HG02763 (cell line): ENCODE results near the gene CDK5RAP2.
"Not testable (repeated sequence)": the region's sequence is repeated elsewhere in the genome, so short reads cannot be mapped to it uniquely, and the experiment has no call there.

Source experiments
- ATAC-seq: cut with Tn5 transposase; IDR thresholded peaks from one replicate; pipeline ENCODE4 v1.9.1; 2021; ENCODE audit warnings: mild to moderate bottlenecking, moderate library complexity; ENCODE audit not compliant: unreplicated experiment

Gene CDK5RAP2

DNA sequence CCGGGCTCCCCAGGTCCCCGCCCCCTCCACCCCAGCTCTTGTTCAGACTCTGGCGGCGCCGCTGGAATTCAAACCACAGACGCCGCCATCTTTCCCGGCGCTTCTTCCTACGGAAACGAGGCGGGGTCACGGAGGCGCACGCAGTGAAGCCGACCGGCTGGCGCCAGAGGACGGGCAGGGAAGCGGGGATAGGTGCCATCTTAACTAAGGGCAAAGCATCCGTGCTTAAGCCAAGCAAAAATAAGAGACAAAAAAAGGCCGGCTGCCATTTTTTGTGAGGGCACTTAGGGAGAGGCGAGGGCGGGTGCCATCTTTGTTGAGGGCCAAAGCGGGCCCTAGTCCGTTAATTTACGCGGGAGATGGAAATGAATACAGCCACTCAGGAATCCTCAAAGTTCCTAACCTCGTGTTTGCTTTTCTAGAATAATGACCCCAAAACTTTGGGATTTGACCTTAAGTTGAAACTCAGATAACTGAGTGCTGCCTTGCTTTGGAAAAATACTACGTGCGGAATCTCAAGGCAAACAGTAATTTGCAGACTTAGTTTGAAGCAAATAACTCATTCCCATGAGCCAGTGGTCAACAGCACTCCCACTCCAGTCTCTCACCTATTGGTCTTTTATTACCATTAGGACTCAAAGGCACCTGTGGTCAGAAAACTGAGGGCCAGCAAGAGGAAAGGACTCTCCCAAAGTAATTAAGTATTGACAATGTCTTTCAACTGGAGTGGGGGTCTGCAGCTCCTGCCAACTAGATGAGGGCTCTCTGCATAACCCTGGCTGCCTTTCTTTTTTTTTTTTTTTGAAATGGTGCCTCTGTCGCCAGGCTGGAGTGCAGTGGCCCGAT lies at the start of gene CDK5RAP2:
CDK5RAP2 (minus strand) TSS at position 117 of the 846 bp plus-strand sequence. CDS start 189 bp downstream, outside the sequence.
- peak; percentile 93 for ATAC-seq

DNA sequence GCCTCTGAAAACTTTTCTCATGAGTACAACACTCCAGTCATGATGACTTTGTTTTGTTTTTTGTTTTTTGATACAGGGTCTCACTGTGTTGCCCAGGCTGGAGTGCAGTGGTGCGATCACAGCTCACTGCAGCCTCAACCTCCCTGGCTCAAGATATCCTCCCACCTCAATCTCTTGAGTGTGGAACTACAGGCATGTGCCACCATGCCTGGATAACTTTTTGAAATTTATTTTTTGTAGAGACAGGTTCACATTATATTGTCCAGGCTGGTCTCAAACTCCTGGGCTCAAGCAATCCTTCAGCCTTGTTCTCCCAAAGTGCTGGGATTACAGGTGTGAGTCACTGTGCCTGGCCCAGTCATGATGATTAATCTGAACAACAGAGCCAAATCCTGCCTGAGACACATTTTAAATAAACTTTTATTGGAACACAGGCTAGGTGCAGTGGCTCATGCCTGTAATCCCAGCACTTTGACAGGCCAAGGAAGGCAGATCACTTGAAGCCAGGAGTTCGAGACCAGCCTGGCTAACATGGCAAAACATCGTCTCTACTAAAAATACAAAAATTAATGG lies 49.0 kb upstream of the CDK5RAP2 start:
- ATAC-seq = not testable (repeated sequence)

DNA sequence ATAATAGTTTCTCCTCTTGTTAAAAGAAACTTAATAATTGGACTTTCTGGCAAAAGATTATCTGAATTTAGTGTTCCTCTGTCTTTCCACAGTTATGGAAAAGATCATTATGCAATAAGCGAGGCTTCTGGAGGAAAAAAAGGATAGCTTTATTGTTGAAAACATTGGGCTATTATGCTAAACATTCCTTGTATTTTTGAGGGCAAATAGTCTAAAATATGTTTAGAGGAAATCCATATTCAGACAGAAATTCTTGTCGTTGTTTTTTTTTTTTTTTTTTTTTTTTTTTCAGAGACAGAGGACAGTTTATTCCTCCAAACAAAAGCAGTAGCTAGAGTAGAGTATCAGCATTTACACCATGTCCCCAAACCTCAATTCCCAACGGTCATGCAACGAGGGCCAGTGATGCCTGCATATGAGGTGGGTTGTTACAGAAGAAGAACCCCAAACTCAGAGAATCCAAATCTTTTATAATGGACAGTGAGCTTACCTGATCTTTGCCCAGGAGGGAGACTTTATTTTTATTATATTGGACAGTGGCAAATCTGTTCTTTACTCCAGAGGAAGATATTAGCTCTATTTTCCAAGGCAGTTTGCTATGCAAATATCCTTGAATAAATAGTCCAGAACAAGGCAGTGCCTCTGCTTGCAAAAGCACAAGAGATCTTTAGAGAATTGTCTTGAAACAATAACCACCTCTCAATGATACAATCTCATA lies 48.4 kb upstream of the CDK5RAP2 start:
- no peak for ATAC-seq

DNA sequence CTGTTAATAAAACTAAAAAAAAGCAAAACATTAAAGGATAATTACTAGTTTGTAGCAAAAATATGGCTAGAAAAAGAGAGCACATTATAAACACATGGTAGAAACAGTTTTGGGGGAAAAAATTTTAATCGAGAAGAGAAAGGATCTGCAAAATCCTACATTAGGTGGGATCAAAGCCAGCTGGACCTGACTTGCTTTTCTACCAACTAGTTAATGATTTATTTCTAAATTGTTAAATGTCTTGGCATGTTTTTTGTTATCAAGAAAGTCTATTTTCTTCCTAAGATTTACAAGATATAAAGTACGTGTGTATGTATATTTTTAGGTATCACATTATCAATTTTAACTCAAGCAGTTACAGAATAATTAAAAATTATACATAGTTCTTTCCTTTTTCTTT lies 47.1 kb upstream of the CDK5RAP2 start:
- no peak for ATAC-seq

DNA sequence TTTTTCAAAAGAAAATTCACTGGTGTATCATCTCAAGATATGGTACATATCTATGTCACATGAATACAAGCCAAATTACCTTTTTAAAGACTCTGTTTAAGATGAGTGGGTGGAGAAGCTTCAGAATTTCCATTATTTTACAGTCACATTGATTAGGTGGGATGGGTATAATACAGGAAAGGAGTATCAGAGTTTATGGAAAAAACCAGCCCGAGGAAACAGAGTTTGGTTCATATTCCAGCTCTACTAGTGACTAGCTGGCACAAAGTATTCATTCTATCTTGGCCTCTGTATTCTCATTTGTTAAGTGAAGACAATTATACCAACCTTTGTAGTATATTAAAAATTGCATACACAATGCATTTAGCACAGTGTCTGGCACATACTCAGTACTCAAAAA lies 46.5 kb upstream of the CDK5RAP2 start:
- no peak for ATAC-seq

DNA sequence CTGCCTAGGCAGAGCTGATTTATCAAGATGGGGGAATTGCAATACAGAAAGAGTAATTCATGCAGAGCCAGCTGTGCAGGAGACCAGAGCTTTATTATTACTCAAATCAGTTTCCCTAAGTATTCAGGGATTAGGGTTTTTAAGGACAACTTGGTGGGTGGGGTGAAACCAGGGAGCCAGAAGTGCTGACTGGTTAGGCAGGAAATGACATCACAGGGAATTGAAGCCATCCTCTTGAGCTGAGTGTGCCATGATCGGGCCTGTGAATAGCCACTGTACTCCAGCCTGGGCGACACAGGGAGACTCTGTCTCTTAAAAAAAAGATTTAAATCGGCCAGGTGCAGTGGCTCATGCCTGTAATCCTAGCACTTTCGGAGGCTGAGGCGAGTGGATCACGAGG lies 45.3 kb upstream of the CDK5RAP2 start:
- no peak for ATAC-seq

DNA sequence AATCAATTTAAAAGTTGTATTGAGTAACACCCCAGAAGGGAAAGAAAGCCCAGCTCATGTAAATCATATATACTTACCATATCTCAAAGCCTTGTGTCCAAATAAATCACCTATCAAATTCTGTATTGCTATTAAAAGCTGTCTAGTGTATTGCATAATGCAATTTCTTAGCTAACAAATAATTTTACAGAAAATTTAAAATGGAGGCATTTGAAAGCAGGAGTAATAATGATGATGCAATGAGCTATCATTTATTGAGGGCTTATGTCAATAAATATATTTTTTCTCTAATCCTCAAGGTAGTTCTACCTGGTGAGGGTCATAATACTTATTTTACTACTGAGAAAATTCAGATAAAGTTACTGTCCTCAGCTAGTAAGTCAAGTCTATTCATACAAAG lies 42.8 kb upstream of the CDK5RAP2 start:
- ATAC-seq = no peak

DNA sequence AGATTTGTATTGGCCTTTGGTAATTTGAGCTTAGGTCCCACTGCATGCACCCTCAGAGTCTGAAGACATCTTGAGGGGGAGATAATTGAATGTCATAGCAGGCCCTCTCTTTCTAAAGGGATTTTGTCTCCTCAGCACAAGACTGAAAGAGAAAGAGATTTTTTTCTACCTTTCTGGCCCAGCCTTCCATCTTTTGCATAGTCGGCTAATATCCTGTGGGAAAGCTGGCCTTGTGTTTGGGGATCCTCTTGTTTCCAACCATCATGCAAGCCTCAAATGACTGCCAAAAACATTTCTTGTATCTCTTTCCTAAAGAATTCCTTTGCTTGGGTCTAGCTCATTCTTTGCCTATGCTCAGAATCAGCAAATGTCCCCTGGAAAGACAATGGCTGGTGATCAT lies 42.0 kb upstream of the CDK5RAP2 start:
- no peak for ATAC-seq

DNA sequence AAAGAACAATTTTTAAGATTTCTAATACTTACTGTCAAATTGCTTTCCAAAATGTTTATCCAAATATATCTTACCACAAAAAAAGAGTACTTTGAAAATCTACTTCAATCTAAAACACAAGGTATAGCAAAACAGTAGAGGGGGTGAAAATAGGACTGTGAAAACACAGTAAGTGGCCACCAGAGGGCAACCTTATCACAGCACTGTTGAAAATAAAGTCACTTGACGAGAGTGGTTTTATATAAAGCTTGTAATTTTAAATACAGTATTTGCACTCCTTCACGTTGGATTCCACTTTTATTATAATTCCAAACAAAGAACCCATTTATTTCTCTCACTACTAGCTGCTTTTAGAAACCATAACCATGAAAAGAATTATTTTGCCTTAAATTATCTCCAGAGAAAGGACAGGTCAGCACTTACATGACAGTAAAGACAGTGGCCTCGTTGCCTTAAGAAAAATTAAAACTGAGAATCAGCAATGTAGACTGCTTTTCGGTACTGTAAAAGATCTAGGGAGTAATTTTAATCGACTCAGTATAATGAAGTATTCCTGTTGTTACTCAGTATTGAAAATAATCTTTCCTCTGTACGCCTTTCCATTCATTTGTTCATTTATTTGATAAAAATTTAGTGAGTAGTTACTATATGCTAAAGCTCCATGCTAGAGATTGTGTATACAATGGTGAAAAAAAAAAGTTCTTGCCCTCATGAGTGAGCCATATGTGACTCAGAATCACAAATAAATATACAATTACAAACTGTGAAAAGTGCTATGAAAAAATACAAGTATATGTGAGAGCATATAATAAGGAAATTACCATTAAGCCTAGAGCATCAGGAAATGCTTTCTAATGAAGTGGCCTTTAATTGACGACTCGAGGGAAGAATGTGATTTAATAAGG lies 40.0 kb upstream of the CDK5RAP2 start:
- ATAC-seq = no peak

DNA sequence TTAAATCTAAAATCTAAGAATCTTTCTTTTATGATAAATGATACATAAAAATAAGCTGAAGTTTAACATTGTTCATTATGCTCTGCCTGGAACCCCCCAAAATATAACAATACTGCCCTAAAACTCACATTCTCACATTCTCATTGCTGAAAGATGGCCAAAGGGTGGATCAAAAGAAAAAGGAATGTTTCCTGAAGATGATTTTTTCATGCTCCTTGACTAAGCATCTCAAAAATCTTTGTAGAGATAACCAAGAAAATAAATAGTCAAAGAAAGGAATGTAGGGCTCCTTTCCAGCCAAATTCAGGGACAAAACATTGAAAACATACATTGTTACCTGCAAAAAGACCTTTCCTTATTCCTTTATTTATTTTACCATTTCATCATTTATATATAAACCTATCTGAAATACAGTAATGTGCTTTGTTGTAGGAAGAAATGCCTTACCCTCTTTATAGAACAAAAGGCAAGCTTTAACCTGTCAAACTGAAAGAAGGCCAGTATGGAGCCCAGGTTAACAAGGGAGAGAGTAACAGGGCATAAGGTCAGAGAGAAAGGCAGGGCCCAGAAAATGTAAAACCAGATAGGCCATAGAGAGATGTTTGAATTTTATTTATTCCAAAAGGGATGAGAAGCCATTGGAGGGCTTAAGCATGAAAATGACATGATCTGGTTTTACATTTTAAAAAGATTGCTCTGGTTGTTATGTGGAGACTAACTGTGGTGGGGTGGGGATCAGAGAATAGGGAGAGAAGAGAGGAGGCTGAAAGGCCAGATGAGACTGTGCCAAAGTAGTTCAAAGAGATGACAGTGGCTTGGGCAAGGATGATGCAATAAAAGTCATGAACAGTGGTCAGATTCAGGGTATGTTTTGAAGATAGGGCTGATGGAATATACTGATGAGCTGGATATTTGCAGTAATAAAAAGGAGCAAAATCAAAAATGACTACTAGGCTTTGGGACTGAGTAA lies 37.3 kb upstream of the CDK5RAP2 start:
- ATAC-seq = no peak

DNA sequence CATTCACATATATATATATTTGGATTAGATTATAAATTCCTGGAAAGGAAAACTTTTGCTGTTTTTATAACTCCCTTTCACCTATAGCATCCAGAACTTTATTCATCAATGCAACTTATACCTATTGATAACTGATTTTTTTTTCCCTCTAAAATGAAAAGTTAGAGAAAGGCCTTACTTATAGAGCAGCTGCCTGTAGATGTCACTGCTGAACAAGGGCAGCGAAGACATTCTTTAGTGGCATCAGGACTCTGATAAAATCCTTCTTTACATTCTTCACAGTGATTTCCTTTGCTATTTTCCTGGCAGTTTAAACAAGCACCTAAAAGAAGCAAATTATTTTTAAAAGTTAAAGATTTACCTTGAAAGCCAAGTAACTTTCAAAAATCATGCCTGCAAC lies 32.3 kb upstream of the CDK5RAP2 start:
- no peak for ATAC-seq

DNA sequence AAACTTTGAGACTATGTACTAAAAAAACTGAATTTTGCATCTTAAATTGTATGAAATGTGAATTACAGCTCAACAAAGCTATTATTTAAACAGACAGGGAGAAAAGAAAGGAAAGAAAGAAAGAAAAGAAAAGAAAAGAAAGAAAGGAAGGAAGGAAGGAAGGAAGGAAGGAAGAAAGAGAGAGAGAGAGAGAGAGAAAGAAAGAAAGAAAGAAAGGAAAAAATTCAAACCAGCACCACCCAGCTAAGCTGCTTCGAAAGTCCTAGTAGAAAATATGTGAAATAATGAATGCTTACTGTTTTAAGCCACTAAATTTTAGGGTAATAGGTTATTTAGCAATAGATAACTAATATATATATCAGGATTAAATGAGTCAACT lies 31.7 kb upstream of the CDK5RAP2 start:
- ATAC-seq = no peak

DNA sequence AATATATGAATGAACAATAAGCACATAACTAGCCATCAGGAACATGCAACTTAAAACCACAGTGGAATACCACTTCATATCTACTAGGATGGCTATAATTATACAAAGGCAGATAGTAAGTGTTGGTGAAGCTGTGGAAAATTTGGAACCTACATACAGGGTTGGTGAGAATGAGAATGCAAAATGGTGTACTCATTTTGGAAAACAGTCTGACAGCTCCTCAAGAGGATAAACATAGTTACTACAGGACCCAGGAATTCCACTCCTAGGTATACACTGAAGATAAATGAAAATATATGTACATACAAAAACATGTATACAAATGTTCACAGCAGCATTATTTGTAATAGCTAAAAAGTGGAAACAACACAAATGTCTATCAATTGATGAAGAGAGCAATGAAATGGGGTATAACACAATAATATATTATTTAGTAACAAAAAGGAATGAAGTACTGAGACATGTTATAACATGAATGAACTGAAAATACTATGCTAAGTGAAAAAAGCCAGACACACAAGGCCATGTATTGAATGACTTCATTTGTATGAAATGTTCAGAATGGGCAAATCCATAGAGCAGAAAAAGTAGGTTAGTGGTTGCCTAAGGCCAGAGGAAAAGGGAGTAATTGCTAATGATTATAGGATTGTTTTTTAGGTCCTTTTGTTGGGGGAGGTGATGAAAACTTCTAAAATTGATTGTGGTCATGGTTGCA lies 31.2 kb upstream of the CDK5RAP2 start:
- no peak for ATAC-seq

DNA sequence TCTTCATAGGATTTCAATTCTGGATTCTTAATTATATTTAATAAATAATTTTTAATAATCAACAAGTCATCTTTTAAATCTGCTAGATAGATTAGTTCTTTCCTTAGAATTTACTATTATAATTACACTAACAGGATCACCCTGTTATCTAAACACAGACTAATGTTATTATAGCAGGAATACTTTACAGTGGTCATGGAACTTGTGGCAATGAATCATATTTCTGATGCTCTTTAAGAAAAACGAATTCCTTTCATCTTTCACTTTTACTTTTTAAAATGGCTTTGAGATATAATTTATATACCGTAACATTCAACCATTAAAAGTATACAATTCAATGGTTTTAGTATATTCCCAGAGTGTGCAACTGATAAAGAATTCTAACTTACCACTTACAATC lies 29.7 kb upstream of the CDK5RAP2 start:
- no peak for ATAC-seq

DNA sequence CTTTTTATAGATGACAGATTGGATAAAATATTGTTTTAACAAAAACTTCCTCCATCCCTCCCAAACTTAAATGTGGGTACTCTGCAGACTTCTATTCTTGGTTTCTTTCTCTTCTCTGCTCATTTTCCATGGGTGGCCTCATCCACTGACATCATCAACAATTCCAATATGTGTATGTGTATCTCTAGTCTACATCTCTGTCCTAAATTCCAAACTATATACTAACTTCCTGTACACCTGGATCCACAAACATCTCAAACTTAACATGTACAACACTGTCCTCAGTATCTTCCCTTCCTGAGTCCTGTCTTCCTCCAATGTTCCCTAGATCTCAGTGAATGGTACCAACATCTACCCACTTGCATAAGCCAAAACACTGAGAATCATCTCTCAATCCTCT lies 28.5 kb upstream of the CDK5RAP2 start:
- ATAC-seq = no peak

DNA sequence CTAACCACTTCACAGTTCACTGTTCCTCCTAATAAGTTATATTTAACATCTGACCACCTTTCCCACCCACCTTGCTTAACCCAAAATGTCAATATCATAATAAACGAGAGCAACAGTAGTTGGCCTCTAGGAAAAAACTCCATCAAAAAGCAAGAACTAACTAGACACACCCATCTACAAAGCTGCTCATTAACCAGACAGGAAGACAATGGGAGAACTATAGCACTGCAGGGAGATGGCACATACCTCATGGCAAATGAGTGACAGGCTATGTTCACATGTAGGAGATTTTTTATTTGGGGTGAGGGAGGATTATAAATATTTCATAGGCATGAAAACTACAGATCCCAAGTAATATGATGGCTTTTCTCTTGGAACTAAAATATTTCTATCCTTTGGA lies 23.6 kb upstream of the CDK5RAP2 start:
- ATAC-seq = no peak

DNA sequence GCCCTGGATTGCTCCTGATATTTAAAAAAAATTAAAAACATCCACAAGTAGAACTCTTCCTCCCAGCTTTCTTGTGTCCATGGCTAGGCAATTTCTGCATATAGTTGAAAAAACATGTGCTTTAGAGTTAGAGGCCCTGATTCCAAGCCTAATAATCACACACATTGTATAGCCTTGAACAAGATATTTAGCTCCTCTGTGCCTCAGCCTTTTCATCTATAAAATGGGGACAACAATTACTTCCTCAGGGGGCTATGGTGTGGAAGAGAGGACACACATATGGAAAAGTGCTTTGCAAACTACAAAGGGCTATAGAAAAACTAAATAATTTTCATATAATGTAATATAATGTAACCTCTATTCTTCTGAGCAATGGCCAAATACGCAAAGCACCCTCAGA lies 23.0 kb upstream of the CDK5RAP2 start:
- ATAC-seq = no peak

DNA sequence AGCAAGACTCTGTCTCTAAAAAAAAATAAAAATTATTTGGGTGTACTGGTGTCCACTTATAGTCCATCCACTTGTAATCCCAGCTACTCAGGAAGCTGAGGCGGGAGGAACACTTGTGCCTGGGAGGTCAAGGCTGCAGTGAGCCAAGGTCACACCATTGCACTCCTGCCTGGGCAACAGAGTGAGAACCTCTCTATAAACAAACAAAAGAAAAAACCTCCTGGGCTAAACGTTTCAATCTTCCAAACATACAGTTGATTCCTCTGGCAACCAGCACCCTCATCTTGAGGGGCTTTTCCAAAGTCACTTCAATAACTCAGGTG lies 13.9 kb upstream of the CDK5RAP2 start:
- ATAC-seq = no peak

DNA sequence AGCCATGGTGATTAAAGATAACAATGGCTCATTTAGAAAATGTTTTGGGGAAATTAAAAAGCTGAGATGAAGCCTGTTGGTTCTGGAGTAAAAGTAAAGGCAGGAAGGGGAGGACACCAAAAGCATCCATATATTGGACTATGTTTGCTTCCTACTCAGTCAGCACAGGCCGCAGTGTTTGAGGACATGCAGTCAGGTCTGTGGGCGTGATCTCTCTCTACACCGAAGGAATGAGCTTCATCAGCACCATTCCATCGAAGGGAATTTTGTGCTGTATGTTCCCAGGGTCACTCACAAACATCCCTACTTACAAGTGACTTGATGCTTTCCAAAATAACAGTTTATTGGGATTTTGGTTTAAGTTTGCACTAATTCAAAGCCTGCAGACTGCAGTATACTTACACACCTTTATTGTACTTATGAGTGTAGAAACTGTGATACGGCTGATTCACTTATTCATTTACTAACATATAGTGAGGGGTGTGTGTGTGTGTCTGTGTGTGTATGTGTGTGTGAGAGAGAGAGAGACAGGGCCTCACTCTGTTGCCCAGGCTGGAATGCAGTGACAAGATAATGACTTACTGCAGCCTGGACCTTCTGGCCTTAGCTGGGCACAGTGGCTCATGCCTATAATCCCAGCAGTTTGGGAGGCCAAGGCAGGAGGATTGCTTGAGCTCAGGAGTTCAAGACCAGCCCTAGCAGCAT lies 13.4 kb upstream of the CDK5RAP2 start:
- ATAC-seq = no peak
